ENCODE results near the gene ZFP42. TPM values are rescaled to one million over a fixed set of nuclear protein-coding genes. Genes with fewer than 3 reads are reported as not detected.
"Not testable (repeated sequence)": the region's sequence is repeated elsewhere in the genome, so short reads cannot be mapped to it uniquely, and the experiment has no call there.

The ZFP42 gene
- under 1 TPM in 1 of 3 donors, not detected in 2; 0.09 TPM for polyA plus RNA-seq

GRCh38 chr4:187995322-187996207 lies at the start of gene ZFP42:
ZFP42 (plus strand) TSS chr4:187995771; CDS start chr4:188002808, 7,037 bp downstream.
- no peak within 1 kb of the TSS for H3K27ac ChIP-seq (ENCODE audit: low read depth, low read length)

GRCh38 chr4:187961171-187961570 lies 34.4 kb upstream of the ZFP42 start:
- no peak overlapping the region for H3K27ac ChIP-seq (ENCODE audit: low read depth, low read length)
- WGBS, 3 donors: 50 to 87% (median 85%) methylated on average over 2 of the region's 2 CpGs

More at GRCh38 chr4:187995322-187996207, at the start of gene ZFP42:
- WGBS, 3 donors: 6 to 18% (median 16%) methylated on average over 56 to 58 of the region's 58 CpGs

- 52 to 74% (median 69%) methylated on average over 2 of the region's 2 CpGs for WGBS, 3 donors
- no peak overlapping the region for H3K27ac ChIP-seq (ENCODE audit: low read depth, low read length)
These were observed 33.6 kb upstream of the ZFP42 start for GRCh38 chr4:187961961-187962360.

GRCh38 chr4:187962926-187963325 lies 32.6 kb upstream of the ZFP42 start:
- no peak overlapping the region for H3K27ac ChIP-seq (ENCODE audit: low read depth, low read length)
- WGBS, 3 donors: 18 to 40% (median 22%) methylated on average over 3 of the region's 3 CpGs

- no peak overlapping the region for H3K27ac ChIP-seq (ENCODE audit: low read depth, low read length)
- WGBS, 3 donors: 66 to 91% (median 85%) methylated on average over 8 of the region's 8 CpGs
These were observed 29.8 kb upstream of the ZFP42 start for GRCh38 chr4:187965726-187966125.

GRCh38 chr4:187972135-187972534 lies 23.4 kb upstream of the ZFP42 start:
- H3K27ac ChIP-seq (ENCODE audit: low read depth, low read length): no peak overlapping the region
- WGBS, 3 donors: 85 to 94% (median 88%) methylated on average over 5 of the region's 5 CpGs

- WGBS, 3 donors: 95 to 99% (median 96%) methylated on average over 2 of the region's 2 CpGs
- H3K27ac ChIP-seq (ENCODE audit: low read depth, low read length): no peak overlapping the region
These were observed 11.8 kb upstream of the ZFP42 start for GRCh38 chr4:187983746-187984145.

GRCh38 chr4:187992971-187993370 lies 2.6 kb upstream of the ZFP42 start:
- no peak overlapping the region for H3K27ac ChIP-seq (ENCODE audit: low read depth, low read length)

GRCh38 chr4:187993827-187994226 lies 1.7 kb upstream of the ZFP42 start:
- H3K27ac ChIP-seq (ENCODE audit: low read depth, low read length): no peak overlapping the region
- 44 to 67% (median 53%) methylated on average over 6 of the region's 6 CpGs for WGBS, 3 donors

More at GRCh38 chr4:187992971-187993370, 2.6 kb upstream of the ZFP42 start:
- WGBS, 3 donors: 47 to 79% (median 78%) methylated on average over 5 of the region's 5 CpGs

GRCh38 chr4:187996502-187997177 lies 1.1 kb downstream of the ZFP42 start:
- H3K27ac ChIP-seq (ENCODE audit: low read depth, low read length): no peak overlapping the region
- 17 to 22% (median 20%) methylated on average over 33 to 34 of the region's 34 CpGs for WGBS, 3 donors

- 75 to 85% (median 80%) methylated on average over 15 of the region's 15 CpGs for WGBS, 3 donors
- not testable (repeated sequence) for H3K27ac ChIP-seq (ENCODE audit: low read depth, low read length)
These were observed 2.4 kb downstream of the ZFP42 start for GRCh38 chr4:187997991-187998390.

- no peak overlapping the region for H3K27ac ChIP-seq (ENCODE audit: low read depth, low read length)
- 59 to 82% (median 82%) methylated on average over 2 of the region's 2 CpGs for WGBS, 3 donors
These were observed 3.9 kb downstream of the ZFP42 start for GRCh38 chr4:187999406-187999932.

- no peak overlapping the region for H3K27ac ChIP-seq (ENCODE audit: low read depth, low read length)
- 65 to 74% (median 70%) methylated on average over 2 of the region's 2 CpGs for WGBS, 3 donors
These were observed 6.8 kb downstream of the ZFP42 start for GRCh38 chr4:188002323-188002722.

- 84 to 92% (median 87%) methylated on average over 7 of the region's 7 CpGs for WGBS, 3 donors
- H3K27ac ChIP-seq (ENCODE audit: low read depth, low read length): no peak overlapping the region
These were observed 7.2 kb downstream of the ZFP42 start for GRCh38 chr4:188002751-188003150.

GRCh38 chr4:188005561-188005960 lies 10.0 kb downstream of the ZFP42 start:
- no peak overlapping the region for H3K27ac ChIP-seq (ENCODE audit: low read depth, low read length)
- 44 to 74% (median 47%) methylated on average over 3 of the region's 3 CpGs for WGBS, 3 donors

- no peak overlapping the region for H3K27ac ChIP-seq (ENCODE audit: low read depth, low read length)
- WGBS, 3 donors: 58 to 74% (median 72%) methylated on average over 5 of the region's 5 CpGs
These were observed 10.8 kb downstream of the ZFP42 start for GRCh38 chr4:188006285-188006848.

GRCh38 chr4:188008377-188008776 lies 12.8 kb downstream of the ZFP42 start:
- WGBS, 3 donors: 45 to 72% (median 49%) methylated on average over 8 of the region's 8 CpGs
- no peak overlapping the region for H3K27ac ChIP-seq (ENCODE audit: low read depth, low read length)

- WGBS, 3 donors: 85 to 93% (median 90%) methylated on average over 7 of the region's 7 CpGs
- H3K27ac ChIP-seq (ENCODE audit: low read depth, low read length): no peak overlapping the region
These were observed 16.9 kb downstream of the ZFP42 start for GRCh38 chr4:188012426-188012945.

Data from adipose tissue (tissue), 3 donors.